HEK293 (cell line): ENCODE data around the gene TMTC1.

ENCODE experiments used
- CTCF ChIA-PET: fragments of 350-600 bp; formaldehyde crosslinking; extraction: SDS; loops from one replicate; lab custom pipeline; 2021; ENCODE audit warnings: antibody characterized with exemption; lab: Yijun Ruan, JAX
- POLR2A ChIA-PET: fragments of 300-600 bp; formaldehyde crosslinking; extraction: SDS; loops from one replicate; lab custom pipeline; 2020; ENCODE audit warnings: antibody characterized with exemption, inconsistent platforms; lab: Yijun Ruan, JAX
- H3K27ac ChIP-seq: fragments of 200-500 bp; sonication (Bioruptor generic); 2 replicates; pipeline ENCODE4 v1.5.1; 2014; ENCODE audit warnings: low read depth, low read length, control low read depth, inconsistent platforms; ENCODE audit errors: extremely low read depth
- H3K36me3 ChIP-seq, 2 experiments: fragments of 200-500 bp in 1 of 2; sonication (Bioruptor generic) in 1 of 2; 1 replicate in 1 of 2; 2 replicates in 1 of 2; pipeline ENCODE4 v1.5.1; 2014 to 2017; ENCODE audit warnings: inconsistent platforms in 2 of 2, low read length in 2 of 2; ENCODE audit not compliant: control insufficient read depth in 2 of 2, insufficient read depth in 1 of 2
- H3K4me1 ChIP-seq: fragments of 200-500 bp; sonication (Bioruptor generic); 2 replicates; pipeline ENCODE4 v1.5.1; 2014; ENCODE audit warnings: mild to moderate bottlenecking, low read length, inconsistent platforms; ENCODE audit not compliant: control insufficient read depth, insufficient read depth
- H3K4me3 ChIP-seq: 2 replicates; pipeline ENCODE4 v1.5.1; 2011; ENCODE audit warnings: low read depth, mild to moderate bottlenecking, control low read depth, low read length, moderate library complexity
- H3K9me3 ChIP-seq: fragments of 200-500 bp; sonication (Bioruptor generic); 2 replicates; pipeline ENCODE4 v1.5.1; 2014; ENCODE audit warnings: low read depth, low read length, inconsistent platforms; ENCODE audit not compliant: control insufficient read depth, insufficient read depth
- BCL11A ChIP-seq: fragments of 450-650 bp; formaldehyde crosslinking; IDR thresholded peaks from 2 replicates; pipeline ENCODE4 v1.5.1; 2016; ENCODE audit warnings: low read depth, missing biosample characterization, missing genetic modification characterization
- HOXC10 ChIP-seq: sonication (generic); formaldehyde crosslinking; IDR thresholded peaks from 2 replicates; pipeline ENCODE4 v1.8.1; 2023; ENCODE audit warnings: mild to moderate bottlenecking, missing genetic modification reagents
- KLF7 ChIP-seq: fragments of 450-650 bp; formaldehyde crosslinking; IDR thresholded peaks from 2 replicates; pipeline ENCODE4 v1.5.1; 2016; ENCODE audit warnings: missing biosample characterization, missing genetic modification characterization, borderline replicate concordance
- PRDM6 ChIP-seq: fragments of 450-650 bp; formaldehyde crosslinking; IDR thresholded peaks from 2 replicates; pipeline ENCODE4 v1.5.1; 2017; ENCODE audit warnings: missing biosample characterization, missing genetic modification characterization
- ZBTB49 ChIP-seq: fragments of 450-650 bp; formaldehyde crosslinking; IDR thresholded peaks from 2 replicates; pipeline ENCODE4 v1.5.1; 2016; ENCODE audit warnings: missing biosample characterization, missing genetic modification characterization, low read depth
- ZFHX2 ChIP-seq: fragments of 450-650 bp; formaldehyde crosslinking; conservative IDR thresholded peaks from 2 replicates; pipeline ENCODE4 v1.5.1; 2016; ENCODE audit warnings: missing biosample characterization, missing genetic modification characterization
- ZIC2 ChIP-seq: fragments of 450-650 bp; formaldehyde crosslinking; IDR thresholded peaks from 2 replicates; pipeline ENCODE4 v1.5.1; 2016; ENCODE audit warnings: missing biosample characterization, missing genetic modification characterization
- ZNF23 ChIP-seq: fragments of 450-650 bp; formaldehyde crosslinking; IDR thresholded peaks from 2 replicates; pipeline ENCODE4 v1.5.1; 2016; ENCODE audit warnings: missing biosample characterization, missing genetic modification characterization, borderline replicate concordance
- ZNF24 ChIP-seq: fragments of 450-650 bp; formaldehyde crosslinking; IDR thresholded peaks from 2 replicates; pipeline ENCODE4 v1.5.1; 2016; ENCODE audit warnings: missing biosample characterization, missing genetic modification characterization
- ZNF248 ChIP-seq: fragments of 450-650 bp; formaldehyde crosslinking; IDR thresholded peaks from 2 replicates; pipeline ENCODE4 v1.5.1; 2017; ENCODE audit warnings: missing biosample characterization, missing genetic modification characterization
- ZNF302 ChIP-seq: fragments of 450-650 bp; formaldehyde crosslinking; IDR thresholded peaks from 2 replicates; pipeline ENCODE4 v1.5.1; 2016; ENCODE audit warnings: missing biosample characterization, missing genetic modification characterization, low read depth
- ZNF335 ChIP-seq: fragments of 450-650 bp; formaldehyde crosslinking; conservative IDR thresholded peaks from 2 replicates; pipeline ENCODE4 v1.5.1; 2016; ENCODE audit warnings: missing biosample characterization, missing genetic modification characterization
- ZNF354C ChIP-seq: fragments of 450-650 bp; formaldehyde crosslinking; IDR thresholded peaks from 2 replicates; pipeline ENCODE4 v1.5.1; 2016; ENCODE audit warnings: missing biosample characterization, missing genetic modification characterization, low read depth, borderline replicate concordance
- ZNF449 ChIP-seq: fragments of 450-650 bp; formaldehyde crosslinking; IDR thresholded peaks from 2 replicates; pipeline ENCODE4 v1.5.1; 2017; ENCODE audit warnings: missing biosample characterization, mild to moderate bottlenecking, missing genetic modification characterization, moderate library complexity
- ZNF48 ChIP-seq: fragments of 450-650 bp; formaldehyde crosslinking; IDR thresholded peaks from 2 replicates; pipeline ENCODE4 v1.5.1; 2016; ENCODE audit warnings: missing biosample characterization, missing genetic modification characterization
- ZNF521 ChIP-seq: fragments of 450-650 bp; formaldehyde crosslinking; IDR thresholded peaks from 2 replicates; pipeline ENCODE4 v1.5.1; 2017; ENCODE audit warnings: missing biosample characterization, mild to moderate bottlenecking, missing genetic modification characterization
- ZNF555 ChIP-seq: fragments of 450-650 bp; formaldehyde crosslinking; conservative IDR thresholded peaks from 2 replicates; pipeline ENCODE4 v1.5.1; 2017; ENCODE audit warnings: missing biosample characterization, mild to moderate bottlenecking, missing genetic modification characterization, inconsistent platforms
- ZNF610 ChIP-seq: fragments of 450-650 bp; formaldehyde crosslinking; IDR thresholded peaks from 2 replicates; pipeline ENCODE4 v1.5.1; 2016; ENCODE audit warnings: missing biosample characterization, missing genetic modification characterization, borderline replicate concordance
- ZNF639 ChIP-seq: fragments of 450-650 bp; formaldehyde crosslinking; IDR thresholded peaks from 2 replicates; pipeline ENCODE4 v1.5.1; 2016; ENCODE audit warnings: missing biosample characterization, missing genetic modification characterization
- ZNF658 ChIP-seq: fragments of 450-650 bp; formaldehyde crosslinking; IDR thresholded peaks from 2 replicates; pipeline ENCODE4; 2016; ENCODE audit warnings: missing biosample characterization, missing genetic modification characterization
- ZNF707 ChIP-seq: fragments of 450-650 bp; formaldehyde crosslinking; IDR thresholded peaks from 2 replicates; pipeline ENCODE4 v1.5.1; 2016; ENCODE audit warnings: missing biosample characterization, missing genetic modification characterization
- ZNF768 ChIP-seq: fragments of 450-650 bp; formaldehyde crosslinking; IDR thresholded peaks from 2 replicates; pipeline ENCODE4 v1.5.1; 2018; ENCODE audit warnings: missing biosample characterization, mild to moderate bottlenecking, missing genetic modification characterization
- ZNF791 ChIP-seq: fragments of 450-650 bp; formaldehyde crosslinking; IDR thresholded peaks from 2 replicates; pipeline ENCODE4 v1.5.1; 2016; ENCODE audit warnings: missing biosample characterization, missing genetic modification characterization
- ZNF830 ChIP-seq: fragments of 450-650 bp; IDR thresholded peaks from 2 replicates; pipeline ENCODE4 v1.5.0; 2018; ENCODE audit warnings: missing biosample characterization, missing genetic modification characterization, low read depth, mild to moderate bottlenecking, moderate library complexity
- ZNF843 ChIP-seq: fragments of 450-650 bp; formaldehyde crosslinking; IDR thresholded peaks from 2 replicates; pipeline ENCODE4 v1.5.1; 2016; ENCODE audit warnings: missing biosample characterization, missing genetic modification characterization
- ZSCAN18 ChIP-seq: fragments of 450-650 bp; formaldehyde crosslinking; IDR thresholded peaks from 2 replicates; pipeline ENCODE4 v1.5.1; 2016; ENCODE audit warnings: missing biosample characterization, missing genetic modification characterization
- ZSCAN4 ChIP-seq: fragments of 450-650 bp; formaldehyde crosslinking; IDR thresholded peaks from 2 replicates; pipeline ENCODE4 v1.5.1; 2017; ENCODE audit warnings: missing biosample characterization, missing genetic modification characterization
- ZXDB ChIP-seq: fragments of 450-650 bp; formaldehyde crosslinking; IDR thresholded peaks from 2 replicates; pipeline ENCODE4 v1.5.1; 2016; ENCODE audit warnings: missing biosample characterization, missing genetic modification characterization
- TF ChIP-seq, protein P1 (sequence below): fragments of 450-650 bp; formaldehyde crosslinking; optimal IDR thresholded peaks from 2 replicates; pipeline ENCODE3; 2016; ENCODE audit warnings: missing biosample characterization, mild to moderate bottlenecking, missing genetic modification characterization

Gene TMTC1

GRCh38 chr12:29726321-29726692 lies 57.4 kb downstream of the TMTC1 start:
- POLR2A ChIA-PET: no interaction called here
- H3K4me1 ChIP-seq: peaks cover 8% of the 10 kb centered on the region
- H3K27ac ChIP-seq: peak overlapping the region; percentile 80
- CTCF ChIA-PET: interaction anchor here (0.7 kb wide), 1 partner anchor 169 kb away, joined by 4 read pairs; no protein-coding TSS in a partner anchor
- no peaks in the 10 kb centered on the region for H3K9me3 ChIP-seq
- no peak overlapping the region for H3K4me3 ChIP-seq
- H3K36me3 ChIP-seq: no peaks in the 10 kb centered on the region
- TF ChIP-seq ZNF830 (no peak), ZNF521 (tag by site-specific recombination) (no peak), ZNF48 (tag by site-specific recombination) (no peak), ZNF302 (tag by site-specific recombination) (no peak), ZIC2 (tag by site-specific recombination) (no peak), ZNF449 (tag by site-specific recombination) (no peak), ZNF639 (no peak), ZXDB (tag by site-specific recombination) (0 out of 2 replicates have a peak, but pooled peaks have one; percentile 8), ZNF335 (peak; percentile 73), ZSCAN18 (tag by site-specific recombination) (no peak), ZFHX2 (tag by site-specific recombination) (no peak), KLF7 (tag by site-specific recombination) (no peak), ZBTB49 (tag by site-specific recombination) (no peak), ZNF791 (tag by site-specific recombination) (no peak), ZNF555 (tag by site-specific recombination) (no peak), ZNF707 (no peak), ZNF24 (tag by site-specific recombination) (no peak), ZNF768 (no peak), ZNF248 (tag by site-specific recombination) (no peak), ZNF354C (tag by site-specific recombination) (no peak), PRDM6 (tag by site-specific recombination) (peak; percentile 63; the same call in 1 of the 2 replicates), ZNF23 (tag by site-specific recombination) (no peak), ZNF610 (tag by site-specific recombination) (no peak), ZSCAN4 (no peak), BCL11A (tag by site-specific recombination) (no peak), ZNF843 (tag by site-specific recombination) (no peak), ZNF658 (no peak), HOXC10 (no peak)
- TF ChIP-seq, protein P1, sequence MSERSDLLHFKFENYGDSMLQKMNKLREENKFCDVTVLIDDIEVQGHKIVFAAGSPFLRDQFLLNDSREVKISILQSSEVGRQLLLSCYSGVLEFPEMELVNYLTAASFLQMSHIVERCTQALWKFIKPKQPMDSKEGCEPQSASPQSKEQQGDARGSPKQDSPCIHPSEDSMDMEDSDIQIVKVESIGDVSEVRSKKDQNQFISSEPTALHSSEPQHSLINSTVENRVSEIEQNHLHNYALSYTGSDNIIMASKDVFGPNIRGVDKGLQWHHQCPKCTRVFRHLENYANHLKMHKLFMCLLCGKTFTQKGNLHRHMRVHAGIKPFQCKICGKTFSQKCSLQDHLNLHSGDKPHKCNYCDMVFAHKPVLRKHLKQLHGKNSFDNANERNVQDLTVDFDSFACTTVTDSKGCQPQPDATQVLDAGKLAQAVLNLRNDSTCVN: no peak
